H1 (cell line): ENCODE data around the gene LILRB4. TPM values are rescaled to one million over a fixed set of nuclear protein-coding genes. Genes with fewer than 3 reads are reported as not detected.

Experiments used
- CTCF ChIA-PET: fragments of 300-600 bp; sonication (Branson Sonifier 250); formaldehyde crosslinking; loops from one replicate; lab custom pipeline; 2021; ENCODE audit not compliant: partially characterized antibody; lab: Charles Lee
- POLR2A ChIA-PET: fragments of 300-600 bp; sonication (Branson Sonifier 250); formaldehyde crosslinking; loops from one replicate; lab custom pipeline; 2021; ENCODE audit warnings: inconsistent platforms; ENCODE audit not compliant: partially characterized antibody; lab: Charles Lee
- DNase-seq, 2 experiments: peaks; one replicate each; pipeline versions ENCODE4 v3.0.0 to v3.0.0-alpha.2; 2010 to 2022; ENCODE audit warnings: low spot score in 2 of 2, low read depth in 1 of 2, mixed read lengths in 1 of 2
- FAIRE-seq: peaks from 2 replicates; lab custom pipeline; 2011; peaks lifted over from hg19 to GRCh38; lab: Jason Lieb, UNC
- H2AFZ ChIP-seq: 2 replicates; pipeline ENCODE4 v1.8.1; 2012; ENCODE audit warnings: low read length, inconsistent platforms
- H2AK5ac ChIP-seq: 2 replicates; pipeline ENCODE4 v1.6.1; 2013; ENCODE audit warnings: low read depth, low read length
- H2BK120ac ChIP-seq: replicated peaks from 2 replicates; pipeline ENCODE3; 2013; ENCODE audit warnings: low read depth, low read length, inconsistent platforms
- H2BK12ac ChIP-seq: 2 replicates; pipeline ENCODE4 v1.6.1; 2013; ENCODE audit warnings: low read depth, low read length
- H2BK15ac ChIP-seq: 2 replicates; pipeline ENCODE4 v1.6.1; 2013; ENCODE audit warnings: low read length
- H2BK20ac ChIP-seq: 2 replicates; pipeline ENCODE4 v1.6.1; 2013; ENCODE audit warnings: low read length
- H2BK5ac ChIP-seq: 2 replicates; pipeline ENCODE4 v1.6.1; 2013; ENCODE audit warnings: low read depth, low read length
- H3K14ac ChIP-seq: 2 replicates; pipeline ENCODE4 v1.6.1; 2013; ENCODE audit warnings: inconsistent platforms; ENCODE audit not compliant: insufficient read length
- H3K18ac ChIP-seq: 2 replicates; pipeline ENCODE4 v1.6.1; 2013; ENCODE audit warnings: low read length; ENCODE audit errors: extremely low read depth
- H3K23ac ChIP-seq: 2 replicates; pipeline ENCODE4 v1.6.1; 2013; ENCODE audit warnings: inconsistent platforms; ENCODE audit not compliant: insufficient read length
- H3K23me2 ChIP-seq: 2 replicates; pipeline ENCODE4 v1.6.1; 2013; ENCODE audit warnings: low read depth, low read length
- H3K27ac ChIP-seq: 2 replicates; pipeline ENCODE4 v1.6.1; 2011; ENCODE audit warnings: low read depth, low read length, inconsistent platforms
- H3K27me3 ChIP-seq, 4 experiments: replicated peaks in 1 of 4; 1 replicate in 1 of 4; 2 replicates in 3 of 4; pipeline versions ENCODE4 v1.6.1 to v1.8.1; 2011 to 2013; ENCODE audit warnings: low read length in 3 of 4, mild to moderate bottlenecking in 3 of 4, inconsistent platforms in 2 of 4, mixed read lengths in 2 of 4, moderate library complexity in 1 of 4; ENCODE audit not compliant: control insufficient read depth in 3 of 4, insufficient read depth in 3 of 4; ENCODE audit errors: extremely low read depth in 1 of 4
- H3K36me3 ChIP-seq, 4 experiments: 2 replicates each; pipeline versions ENCODE4 v1.6.1 to v1.8.1; 2011 to 2013; ENCODE audit warnings: mild to moderate bottlenecking in 4 of 4, low read length in 3 of 4, moderate library complexity in 2 of 4, control low read depth in 1 of 4, inconsistent platforms in 1 of 4; ENCODE audit not compliant: insufficient read depth in 4 of 4, control insufficient read depth in 2 of 4
- H3K4ac ChIP-seq: replicated peaks from 2 replicates; pipeline ENCODE3; 2013; ENCODE audit warnings: low read length, low read depth, mixed read lengths, inconsistent platforms; ENCODE audit not compliant: insufficient read length
- H3K4me1 ChIP-seq, 4 experiments: replicated peaks in 1 of 4; 1 replicate in 1 of 4; 2 replicates in 3 of 4; pipeline versions ENCODE4 v1.6.1 to v1.8.1; 2011 to 2013; ENCODE audit warnings: low read length in 3 of 4, inconsistent platforms in 2 of 4, mixed read lengths in 1 of 4; ENCODE audit not compliant: insufficient read depth in 4 of 4, control insufficient read depth in 3 of 4
- H3K4me2 ChIP-seq, 2 experiments: 2 replicates each; pipeline versions ENCODE4 v1.6.1 to v1.8.1; 2011 to 2013; ENCODE audit warnings: low read depth in 2 of 2, low read length in 2 of 2, control low read depth in 1 of 2, inconsistent platforms in 1 of 2, mild to moderate bottlenecking in 1 of 2; ENCODE audit not compliant: insufficient read depth in 1 of 2
- H3K4me3 ChIP-seq, 4 experiments: fragments of 200-600, 300-600 bp in 1 of 4; sonication (generic), shearing (Covaris generic), sonication (Bioruptor Twin) in 1 of 4; 2 replicates each; pipeline versions ENCODE4 v1.5.1 to v1.8.1; 2011 to 2016; ENCODE audit warnings: low read length in 4 of 4, low read depth in 3 of 4, control low read depth in 2 of 4, inconsistent platforms in 2 of 4, mild to moderate bottlenecking in 2 of 4, mixed read lengths in 1 of 4, moderate library complexity in 1 of 4; ENCODE audit not compliant: insufficient read depth in 2 of 4; ENCODE audit errors: extremely low read depth in 1 of 4
- H3K56ac ChIP-seq: replicated peaks from 2 replicates; pipeline ENCODE3; 2013; ENCODE audit warnings: low read depth, mild to moderate bottlenecking, mixed read lengths, low read length, inconsistent platforms; ENCODE audit not compliant: insufficient read length
- H3K79me1 ChIP-seq: 2 replicates; pipeline ENCODE4 v1.6.1; 2013; ENCODE audit warnings: low read depth, low read length, control low read depth
- H3K79me2 ChIP-seq, 2 experiments: 2 replicates each; pipeline versions ENCODE4 v1.6.1 to v1.8.1; 2012 to 2013; ENCODE audit warnings: low read length in 2 of 2, mild to moderate bottlenecking in 2 of 2, inconsistent platforms in 1 of 2; ENCODE audit not compliant: insufficient read depth in 2 of 2, control insufficient read depth in 1 of 2
- H3K9ac ChIP-seq, 4 experiments: replicated peaks in 1 of 4; 1 replicate in 1 of 4; 2 replicates in 3 of 4; pipeline versions ENCODE4 v1.6.1 to v1.8.1; 2011 to 2013; ENCODE audit warnings: low read depth in 3 of 4, low read length in 3 of 4, control low read depth in 2 of 4, mild to moderate bottlenecking in 2 of 4, moderate library complexity in 2 of 4, inconsistent platforms in 1 of 4; ENCODE audit errors: extremely low read depth in 1 of 4
- H3K9me3 ChIP-seq, 2 experiments: 2 replicates each; pipeline versions ENCODE4 v1.6.1 to v1.8.1; 2012 to 2013; ENCODE audit warnings: mild to moderate bottlenecking in 2 of 2, moderate library complexity in 2 of 2, control low read depth in 1 of 2, inconsistent platforms in 1 of 2, low read depth in 1 of 2, low read length in 1 of 2, mixed read lengths in 1 of 2; ENCODE audit not compliant: insufficient read depth in 2 of 2
- H4K20me1 ChIP-seq, 2 experiments: replicated peaks in 1 of 2; 2 replicates each; pipeline versions ENCODE3 to v1.8.1; 2011 to 2013; ENCODE audit warnings: inconsistent platforms in 2 of 2, low read length in 2 of 2, mild to moderate bottlenecking in 1 of 2; ENCODE audit not compliant: insufficient read depth in 2 of 2, control insufficient read depth in 1 of 2
- H4K5ac ChIP-seq: 2 replicates; pipeline ENCODE4 v1.6.1; 2013; ENCODE audit warnings: low read length, low read depth, mixed read lengths, inconsistent platforms; ENCODE audit not compliant: insufficient read length
- H4K8ac ChIP-seq: 2 replicates; pipeline ENCODE4 v1.8.0; 2013; ENCODE audit warnings: mild to moderate bottlenecking, moderate library complexity, low read length, inconsistent platforms; ENCODE audit not compliant: insufficient read depth; ENCODE audit errors: extremely low read depth
- H4K91ac ChIP-seq: replicated peaks from 2 replicates; pipeline ENCODE3; 2013; ENCODE audit warnings: low read length, mixed read lengths, inconsistent platforms; ENCODE audit not compliant: insufficient read length
- BRCA1 ChIP-seq: IDR thresholded peaks from 2 replicates; pipeline ENCODE4 v1.6.1; 2012; ENCODE audit warnings: low read depth, low read length, improper control_type of control experiment
- GABPA ChIP-seq: IDR thresholded peaks from 2 replicates; pipeline ENCODE4 v1.6.1; 2011; ENCODE audit warnings: mild to moderate bottlenecking, low read length, moderate library complexity, borderline replicate concordance; ENCODE audit not compliant: insufficient read depth
- HDAC2 ChIP-seq, 2 experiments: fragments of 300-600 bp in 1 of 2; sonication (generic) in 1 of 2; IDR thresholded peaks; 2 replicates each; pipeline ENCODE4 v1.6.1; 2011 to 2012; ENCODE audit warnings: low read depth in 2 of 2, low read length in 2 of 2, mild to moderate bottlenecking in 2 of 2, moderate library complexity in 2 of 2, borderline replicate concordance in 1 of 2, inconsistent platforms in 1 of 2
- HDAC6 ChIP-seq: IDR thresholded peaks from one replicate; pipeline ENCODE4 v1.7.1; 2012; ENCODE audit warnings: low read depth, mild to moderate bottlenecking, inconsistent platforms, low read length, moderate library complexity
- POLR2A ChIP-seq, 2 experiments: IDR thresholded peaks; 1 replicate in 1 of 2; 2 replicates in 1 of 2; pipeline ENCODE4 v1.6.1; 2011; ENCODE audit warnings: low read depth in 2 of 2, low read length in 2 of 2, mild to moderate bottlenecking in 2 of 2; ENCODE audit errors: control extremely low read depth in 1 of 2
- RAD21 ChIP-seq, 2 experiments: IDR thresholded peaks in 1 of 2; conservative IDR thresholded peaks in 1 of 2; 2 replicates each; pipeline ENCODE4 v1.6.1; 2011; ENCODE audit warnings: low read depth in 2 of 2, low read length in 2 of 2, improper control_type of control experiment in 1 of 2, inconsistent platforms in 1 of 2, mild to moderate bottlenecking in 1 of 2, moderate library complexity in 1 of 2
- RNF2 ChIP-seq: fragments of 200-900, 300-1000 bp; sonication (generic); IDR thresholded peaks from 2 replicates; pipeline ENCODE4 v1.7.1; 2016; ENCODE audit warnings: borderline replicate concordance, low read depth, mild to moderate bottlenecking, antibody characterized with exemption, low read length; ENCODE audit not compliant: poor library complexity, severe bottlenecking; ENCODE audit errors: missing control alignments
- SIRT6 ChIP-seq: IDR thresholded peaks from one replicate; pipeline ENCODE4 v1.7.1; 2012; ENCODE audit warnings: low read length, inconsistent platforms
- SP4 ChIP-seq: IDR thresholded peaks from 2 replicates; pipeline ENCODE4 v1.6.1; 2012; ENCODE audit warnings: low read length, inconsistent platforms
- SUZ12 ChIP-seq: fragments of 200-600 bp; sonication (generic); IDR thresholded peaks from 2 replicates; pipeline ENCODE4 v1.6.1; 2012; ENCODE audit warnings: mild to moderate bottlenecking, inconsistent platforms, low read length, moderate library complexity, mixed read lengths
- USF2 ChIP-seq: IDR thresholded peaks from 2 replicates; pipeline ENCODE4 v1.6.1; 2011; ENCODE audit warnings: low read length, improper control_type of control experiment
- WGBS, 2 experiments: shearing (Covaris generic) in 1 of 2; methylation state at CpG; one replicate each; pipeline versions ENCODE4 v1.1.6 to v1.1.7; 2013 to 2015; ENCODE audit warnings: low lambda C conversion rate in 2 of 2, mixed read lengths in 2 of 2, inconsistent platforms in 1 of 2, low coverage in 1 of 2, missing lambda C conversion rate in 1 of 2; ENCODE audit not compliant: insufficient replicate concordance in 2 of 2, insufficient coverage in 1 of 2, insufficient read length in 1 of 2; ENCODE audit errors: extremely low coverage in 1 of 2, missing lambda C conversion rate in 1 of 2; 5-methylcytosine and 5-hydroxymethylcytosine counted together
- polyA plus RNA-seq, 7 experiments: library from polyadenylated mRNA; depleted of rRNA in 3 of 7; stranded (reverse) in 5 of 7; unstranded in 2 of 7; fragments of >200 nt in 5 of 7; fragments of 200-250 nt in 2 of 7; gene quantifications; 1 replicate in 5 of 7; 2 replicates in 1 of 7; 4 replicates in 1 of 7; pipeline versions ENCODE4 v1.2.1 to v1.2.3, GENCODE V29; 2011 to 2013; ENCODE audit warnings: missing spikeins in 2 of 7, mixed read lengths in 2 of 7
- total RNA-seq: library from RNA; stranded (reverse); fragmentation: NEBNext Ultra II Directional; extraction: Animal tissue kit (Norgen Biotek cat#: 25700); gene quantifications from 2 replicates; pipeline ENCODE4 v1.2.1, GENCODE V29; 2021
- TF ChIP-seq, protein P1 (sequence below): IDR thresholded peaks from 2 replicates; pipeline ENCODE4 v1.6.1; 2012; ENCODE audit warnings: inconsistent platforms

LILRB4 gene
- total and polyA plus RNA-seq, 2 of the 8 experiments (the other 6 are each of a cell fraction or from before 2014, with no cell fraction given), result not detected

DNA sequence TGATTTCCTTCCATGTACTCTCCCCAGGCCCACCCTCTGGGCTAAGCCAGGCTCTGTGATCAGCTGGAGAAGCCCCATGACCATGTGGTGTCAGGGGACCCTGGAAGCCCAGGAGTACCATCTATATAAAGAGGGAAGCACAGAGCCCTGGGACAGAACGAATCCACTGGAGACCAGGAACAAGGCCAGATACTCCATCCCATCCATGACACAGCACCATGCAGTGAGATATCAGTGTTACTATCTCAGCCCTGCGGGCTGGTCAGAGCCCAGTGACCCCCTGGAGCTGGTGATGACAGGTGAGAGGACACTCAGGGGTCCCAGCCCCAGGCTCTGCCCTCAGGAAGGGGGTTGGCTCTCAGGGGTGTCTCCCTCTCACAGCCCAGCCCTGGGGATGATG lies 34.0 kb downstream of the LILRB4 start:
- peaks cover 45 to 81% of the 10 kb centered on the region in 2 experiments for H3K9me3 ChIP-seq
- H3K4me3 ChIP-seq, result no peak overlapping the region
- H3K14ac ChIP-seq, result no peak overlapping the region
- no peak overlapping the region; the same call in 1 of the 2 replicates for H4K8ac ChIP-seq
- POLR2A ChIA-PET, result no interaction called here
- no peak overlapping the region for H3K23ac ChIP-seq
- no peaks in the 10 kb centered on the region for H3K4me1 ChIP-seq
- no peak overlapping the region for H4K91ac ChIP-seq
- no peaks in the 10 kb centered on the region for H3K79me1 ChIP-seq
- CTCF ChIA-PET, result no interaction called here
- H2BK5ac ChIP-seq, result no peak overlapping the region
- DNase-seq (no peak), FAIRE-seq (no peak)
- no peak overlapping the region for H3K9ac ChIP-seq
- H3K27ac ChIP-seq, result no peak overlapping the region
- no peak overlapping the region for H3K18ac ChIP-seq
- H3K27me3 ChIP-seq, result no peaks in the 10 kb centered on the region
- 35% methylated on average over 2 of the region's 2 CpGs; no CpG with 5 or more reads in 1 of the 2 experiments for WGBS, 2 experiments
- H2BK15ac ChIP-seq, result no peak overlapping the region
- no peak overlapping the region for H2AK5ac ChIP-seq
- H4K20me1 ChIP-seq, result no peaks in the 10 kb centered on the region
- no peak overlapping the region for H3K4me2 ChIP-seq
- H4K5ac ChIP-seq, result no peak overlapping the region
- H2BK20ac ChIP-seq, result no peak overlapping the region
- no peaks in the 10 kb centered on the region for H3K79me2 ChIP-seq
- no peak overlapping the region for H3K4ac ChIP-seq
- H2AFZ ChIP-seq, result no peak overlapping the region
- H3K36me3 ChIP-seq, result no peaks in the 10 kb centered on the region
- no peaks in the 10 kb centered on the region for H3K23me2 ChIP-seq
- no peak overlapping the region for H3K56ac ChIP-seq
- no peak overlapping the region for H2BK12ac ChIP-seq
- no peak overlapping the region for H2BK120ac ChIP-seq
- TF ChIP-seq SIRT6, result no peak
- TF ChIP-seq SUZ12, result no peak
- no peak for TF ChIP-seq BRCA1
- TF ChIP-seq HDAC2 (IDR thresholded peaks at IDR 0.05; ENCODE audit: borderline replicate concordance in 1 of 2, low read depth in 2 of 2, low read length in 2 of 2), result no peak
- TF ChIP-seq RNF2, result no peak
- no peak for TF ChIP-seq USF2
- TF ChIP-seq GABPA, result no peak
- no peak for TF ChIP-seq RAD21 (IDR thresholded peaks at IDR 0.05 in 1 of 2, conservative IDR thresholded peaks at IDR 0.05 in 1 of 2; ENCODE audit: low read depth in 2 of 2, low read length in 2 of 2)
- TF ChIP-seq POLR2A (IDR thresholded peaks at IDR 0.05; ENCODE audit: control extremely low read depth in 1 of 2, low read depth in 2 of 2, low read length in 2 of 2), result no peak
- TF ChIP-seq, protein P1, sequence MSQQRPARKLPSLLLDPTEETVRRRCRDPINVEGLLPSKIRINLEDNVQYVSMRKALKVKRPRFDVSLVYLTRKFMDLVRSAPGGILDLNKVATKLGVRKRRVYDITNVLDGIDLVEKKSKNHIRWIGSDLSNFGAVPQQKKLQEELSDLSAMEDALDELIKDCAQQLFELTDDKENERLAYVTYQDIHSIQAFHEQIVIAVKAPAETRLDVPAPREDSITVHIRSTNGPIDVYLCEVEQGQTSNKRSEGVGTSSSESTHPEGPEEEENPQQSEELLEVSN, result no peak
- TF ChIP-seq HDAC6, result no peak
- TF ChIP-seq SP4, result no peak
